Gastrocnemius medialis (tissue), 4 donors: ENCODE results near the gene VEGFA.

Source experiments
- CTCF ChIP-seq, 5 experiments: fragments of 450-650 bp in 3 of 5; fragments of 200-600 bp in 2 of 5; sonication (generic) in 2 of 5; IDR thresholded peaks in 4 of 5; conservative IDR thresholded peaks in 1 of 5; 1 replicate in 4 of 5; 2 replicates in 1 of 5; pipeline ENCODE4 v1.5.1; 2016 to 2019; ENCODE audit warnings: antibody characterized with exemption in 5 of 5, mild to moderate bottlenecking in 3 of 5, moderate library complexity in 3 of 5
- POLR2A ChIP-seq, 2 donors: fragments of 450-650 bp; IDR thresholded peaks; one replicate each; pipeline ENCODE4 v1.6.1; 2017; ENCODE audit warnings: antibody characterized with exemption in 2 of 2, mild to moderate bottlenecking in 2 of 2, moderate library complexity in 2 of 2

GRCh38 chr6:43720999-43721398, 49.0 kb upstream of the VEGFA start:
- TF ChIP-seq CTCF (IDR thresholded peaks at IDR 0.05 in 4 of 5, conservative IDR thresholded peaks at IDR 0.05 in 1 of 5) (no peak), POLR2A (IDR thresholded peaks at IDR 0.05) (no peak)
